Breast epithelium (tissue), 3 donors: Measurements from ENCODE around the gene C1orf21.

Experiments used
- CTCF ChIP-seq, 3 donors: fragments of 450-650 bp; IDR thresholded peaks; one replicate each; pipeline ENCODE4 v1.5.1; 2016 to 2017; ENCODE audit warnings: antibody characterized with exemption in 3 of 3, mild to moderate bottlenecking in 3 of 3, moderate library complexity in 3 of 3
- POLR2A ChIP-seq: fragments of 450-650 bp; IDR thresholded peaks from one replicate; pipeline ENCODE4 v1.6.1; 2016; ENCODE audit warnings: antibody characterized with exemption, mild to moderate bottlenecking, moderate library complexity
- POLR2AphosphoS5 ChIP-seq, 3 donors: sonication (generic); formaldehyde crosslinking; IDR thresholded peaks; one replicate each; pipeline ENCODE4 v1.6.1; 2017; ENCODE audit warnings: antibody characterized with exemption in 3 of 3

- TF ChIP-seq CTCF (IDR thresholded peaks at IDR 0.05) (no peak), POLR2A (no peak), POLR2AphosphoS5 (IDR thresholded peaks at IDR 0.05) (no peak)
Measured at GRCh38 chr1:184462155-184462554, 75.3 kb downstream of the C1orf21 start.
